WI38 (cell line): ENCODE measurements around the gene EXTL1.

Experiments used
- H3K4me3 ChIP-seq: 2 replicates; pipeline ENCODE4 v1.5.1; 2011; ENCODE audit warnings: low read depth, mild to moderate bottlenecking, control low read depth, low read length
- TF ChIP-seq, protein P1 (sequence below): IDR thresholded peaks from 2 replicates; pipeline ENCODE4 v1.5.1; 2012; ENCODE audit warnings: low read depth, mild to moderate bottlenecking, control low read depth, low read length

The EXTL1 gene

GRCh38 chr1:26078286-26079177 lies 57.0 kb downstream of the EXTL1 start:
- TF ChIP-seq, protein P1, sequence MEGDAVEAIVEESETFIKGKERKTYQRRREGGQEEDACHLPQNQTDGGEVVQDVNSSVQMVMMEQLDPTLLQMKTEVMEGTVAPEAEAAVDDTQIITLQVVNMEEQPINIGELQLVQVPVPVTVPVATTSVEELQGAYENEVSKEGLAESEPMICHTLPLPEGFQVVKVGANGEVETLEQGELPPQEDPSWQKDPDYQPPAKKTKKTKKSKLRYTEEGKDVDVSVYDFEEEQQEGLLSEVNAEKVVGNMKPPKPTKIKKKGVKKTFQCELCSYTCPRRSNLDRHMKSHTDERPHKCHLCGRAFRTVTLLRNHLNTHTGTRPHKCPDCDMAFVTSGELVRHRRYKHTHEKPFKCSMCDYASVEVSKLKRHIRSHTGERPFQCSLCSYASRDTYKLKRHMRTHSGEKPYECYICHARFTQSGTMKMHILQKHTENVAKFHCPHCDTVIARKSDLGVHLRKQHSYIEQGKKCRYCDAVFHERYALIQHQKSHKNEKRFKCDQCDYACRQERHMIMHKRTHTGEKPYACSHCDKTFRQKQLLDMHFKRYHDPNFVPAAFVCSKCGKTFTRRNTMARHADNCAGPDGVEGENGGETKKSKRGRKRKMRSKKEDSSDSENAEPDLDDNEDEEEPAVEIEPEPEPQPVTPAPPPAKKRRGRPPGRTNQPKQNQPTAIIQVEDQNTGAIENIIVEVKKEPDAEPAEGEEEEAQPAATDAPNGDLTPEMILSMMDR: no peak
- no peak overlapping the region for H3K4me3 ChIP-seq

DNA sequence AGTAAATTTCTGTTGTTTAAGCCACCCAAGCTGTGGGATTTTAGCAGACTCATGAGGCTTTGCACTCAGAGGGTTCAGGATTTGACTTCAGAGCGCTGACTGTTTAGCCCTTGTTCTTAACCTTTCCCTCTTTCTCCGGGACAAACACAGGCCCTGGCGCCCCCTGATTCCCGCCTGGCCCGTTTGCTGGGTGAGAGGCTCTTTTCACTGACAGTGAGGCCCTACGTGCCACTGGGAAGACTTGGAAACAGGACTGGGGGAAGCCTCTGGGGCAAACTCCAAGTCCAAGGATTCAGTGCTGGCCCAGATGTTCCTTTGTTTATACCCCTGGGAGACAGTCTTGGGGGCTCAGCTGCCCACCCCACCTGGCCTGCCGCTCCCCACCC lies 57.6 kb downstream of the EXTL1 start:
- TF ChIP-seq, protein P1: no peak
- no peak overlapping the region for H3K4me3 ChIP-seq

DNA sequence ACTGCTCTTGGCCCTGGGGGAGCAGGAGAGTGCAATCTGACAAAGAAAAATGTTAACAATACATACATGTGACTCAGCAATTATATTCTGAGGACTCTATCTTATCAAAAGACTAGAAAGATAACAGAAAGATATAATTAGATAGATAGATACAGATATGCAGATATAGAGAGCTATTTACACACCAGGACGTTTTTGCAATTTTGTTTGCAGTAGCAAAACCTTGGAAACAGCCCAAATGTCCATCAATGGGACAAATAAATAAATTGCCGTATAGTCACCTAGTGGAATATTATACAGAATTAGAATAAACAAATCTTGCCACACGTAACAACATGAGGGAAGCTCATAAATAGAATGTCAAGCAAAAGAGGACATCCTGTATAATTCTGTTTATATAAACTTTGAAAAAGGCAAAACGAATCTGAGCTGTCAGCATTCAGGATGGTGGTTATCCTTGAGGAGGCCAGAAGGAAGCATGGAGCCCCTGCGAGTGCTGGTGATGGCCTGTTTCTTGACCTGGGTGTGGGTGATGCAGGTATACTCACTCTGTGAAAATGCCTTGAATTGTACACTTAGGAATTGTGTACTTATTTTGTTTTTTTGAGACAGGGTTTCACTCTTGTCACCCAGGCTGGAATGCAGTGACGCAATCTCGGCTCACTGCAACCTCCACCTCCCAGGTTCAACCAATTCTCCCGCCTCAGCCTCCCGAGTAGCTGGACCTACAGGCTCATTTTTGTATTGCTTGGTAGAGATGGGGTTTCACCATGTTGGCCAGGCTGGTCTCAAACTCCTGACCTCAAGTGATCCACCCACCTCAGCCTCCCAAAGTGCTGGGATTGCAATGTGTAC lies 58.6 kb downstream of the EXTL1 start:
- no peak overlapping the region for H3K4me3 ChIP-seq
- TF ChIP-seq, protein P1: no peak

- TF ChIP-seq, protein P1: no peak
These were observed 59.9 kb downstream of the EXTL1 start for GRCh38 chr1:26081267-26082019.

GRCh38 chr1:26082020-26082350 lies 60.4 kb downstream of the EXTL1 start:
- H3K4me3 ChIP-seq: no peak overlapping the region
- TF ChIP-seq, protein P1: no peak

More at GRCh38 chr1:26081267-26082019, 59.9 kb downstream of the EXTL1 start:
- H3K4me3 ChIP-seq: no peak overlapping the region

GRCh38 chr1:26083208-26083607 lies 61.6 kb downstream of the EXTL1 start:
- H3K4me3 ChIP-seq: no peak overlapping the region
- TF ChIP-seq, protein P1: no peak
